GM23248 (cell line): Measurements from ENCODE around the gene WWOX. TPM values are rescaled to one million over a fixed set of nuclear protein-coding genes. Genes with fewer than 3 reads are reported as not detected.

ENCODE experiments used
- DNase-seq: peaks from one replicate; pipeline ENCODE4 v3.0.0-alpha.2; 2015
- H2AFZ ChIP-seq: fragments of 200-600 bp; sonication (generic); 2 replicates; pipeline ENCODE4 v1.6.1; 2016; ENCODE audit warnings: antibody characterized with exemption
- H3F3A ChIP-seq: fragments of 200-600 bp; sonication (generic); 2 replicates; pipeline ENCODE4 v1.6.1; 2016; ENCODE audit warnings: mild to moderate bottlenecking, antibody characterized with exemption, mixed run types; ENCODE audit not compliant: insufficient read depth
- H3K27ac ChIP-seq: fragments of 200-600 bp; sonication (generic); 2 replicates; pipeline ENCODE4 v1.5.1; 2016; ENCODE audit warnings: mild to moderate bottlenecking
- H3K27me3 ChIP-seq: fragments of 200-600 bp; sonication (generic); replicated peaks from 2 replicates; pipeline ENCODE4 v1.6.1; 2016; ENCODE audit warnings: mild to moderate bottlenecking; ENCODE audit not compliant: insufficient read depth
- H3K36me3 ChIP-seq: fragments of 200-600 bp; sonication (generic); 2 replicates; pipeline ENCODE4 v1.6.1; 2016; ENCODE audit warnings: low read depth, mild to moderate bottlenecking
- H3K4me1 ChIP-seq: fragments of 200-600 bp; sonication (generic); 2 replicates; pipeline ENCODE4 v1.6.1; 2016; ENCODE audit warnings: mild to moderate bottlenecking; ENCODE audit not compliant: insufficient read depth
- H3K4me2 ChIP-seq: fragments of 200-600 bp; sonication (generic); one replicate; pipeline ENCODE4 v1.6.1; 2016; ENCODE audit warnings: mild to moderate bottlenecking; ENCODE audit not compliant: unreplicated experiment
- H3K4me3 ChIP-seq: fragments of 200-600 bp; sonication (generic); 2 replicates; pipeline ENCODE4 v1.5.1; 2016; ENCODE audit warnings: mild to moderate bottlenecking
- H3K79me2 ChIP-seq: fragments of 200-600 bp; sonication (generic); 2 replicates; pipeline ENCODE4 v1.6.1; 2016; ENCODE audit warnings: mild to moderate bottlenecking; ENCODE audit not compliant: insufficient read depth
- H3K9ac ChIP-seq: fragments of 200-600 bp; sonication (generic); 2 replicates; pipeline ENCODE4 v1.6.1; 2016; ENCODE audit warnings: mild to moderate bottlenecking
- H3K9me2 ChIP-seq: fragments of 200-600 bp; sonication (generic); 2 replicates; pipeline ENCODE4 v1.6.1; 2016; ENCODE audit warnings: mixed run types, mild to moderate bottlenecking, moderate library complexity; ENCODE audit not compliant: insufficient read depth
- H3K9me3 ChIP-seq: fragments of 200-600 bp; sonication (generic); one replicate; pipeline ENCODE4 v1.6.1; 2017; ENCODE audit warnings: low read depth
- H4K20me1 ChIP-seq: fragments of 200-600 bp; sonication (generic); 2 replicates; pipeline ENCODE4 v1.6.0; 2016; ENCODE audit not compliant: insufficient read depth
- EZH2 ChIP-seq: fragments of 200-600 bp; sonication (generic); IDR thresholded peaks from 2 replicates; pipeline ENCODE4 v1.6.1; 2018; ENCODE audit warnings: antibody characterized with exemption, mild to moderate bottlenecking; ENCODE audit not compliant: insufficient read depth, poor library complexity, severe bottlenecking
- EZH2phosphoT487 ChIP-seq: fragments of 200-600 bp; sonication (generic); IDR thresholded peaks from 2 replicates; pipeline ENCODE4 v1.6.1; 2018; ENCODE audit warnings: antibody characterized with exemption, moderate library complexity, mild to moderate bottlenecking, low read depth; ENCODE audit not compliant: insufficient read depth
- WGBS, 2 experiments: methylation state at CpG; one replicate each; pipeline ENCODE4 v1.1.6; 2015 to 2017; ENCODE audit warnings: low lambda C conversion rate in 2 of 2, low coverage in 1 of 2; ENCODE audit errors: missing lambda C conversion rate in 2 of 2; 5-methylcytosine and 5-hydroxymethylcytosine counted together
- in situ Hi-C: fragments of 300-500 bp; cut with MboI; formaldehyde crosslinking; loops from 2 replicates; pipeline ENCODE4 v1.15.0; 2020
- polyA plus RNA-seq: library from polyadenylated mRNA; unstranded; fragments of >200 nt; fragmentation: Nextera tagmentation; extraction: Ambion mirVana; gene quantifications from 2 replicates; pipeline ENCODE4 v1.2.1, GENCODE V29; 2016
- total RNA-seq: library from RNA; depleted of rRNA; stranded (reverse); fragments of >200 nt; shearing (Covaris generic); gene quantifications from 2 replicates; pipeline ENCODE4 v1.2.3, GENCODE V29; 2014

Gene WWOX
- total and polyA plus RNA-seq, 2 experiments from 2014 or later: 4.5 to 6.6 TPM

DNA sequence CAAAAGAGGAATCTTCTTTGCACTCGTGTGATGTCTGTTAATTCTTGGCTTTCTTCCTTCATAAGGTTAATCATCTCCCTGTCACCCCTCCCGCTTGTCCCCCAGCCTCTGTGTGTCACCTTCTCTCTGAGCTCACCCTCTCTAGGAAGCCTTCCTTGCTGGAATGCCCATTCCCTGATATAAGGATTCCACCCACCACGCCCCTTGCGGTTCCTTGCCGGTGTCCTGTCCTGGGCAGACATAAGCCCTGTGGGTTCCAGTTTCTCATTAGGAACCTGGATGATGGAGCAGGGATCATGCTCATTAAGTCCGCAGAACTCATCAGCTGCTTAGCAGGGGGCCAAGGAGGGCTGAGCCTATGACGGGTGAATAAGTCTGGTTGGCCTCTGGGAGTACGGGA, 941.8 kb downstream of the WWOX start:
- no peaks in the 10 kb centered on the region for H3K36me3 ChIP-seq
- WGBS, 2 experiments: 57 to 61% methylated on average over 8 of the region's 8 CpGs
- no peaks in the 10 kb centered on the region for H4K20me1 ChIP-seq

GRCh38 chr16:79042141-79042540, 942.7 kb downstream of the WWOX start:
- Histone ChIP-seq H3K27me3 (no peaks in the 10 kb centered on the region), H3K4me1 (no peaks in the 10 kb centered on the region), H3K36me3 (no peaks in the 10 kb centered on the region), H3K79me2 (no peaks in the 10 kb centered on the region), H3K9me3 (no peaks in the 10 kb centered on the region), H3K4me3 (no peak overlapping the region), H4K20me1 (no peaks in the 10 kb centered on the region), H3K9ac (no peak overlapping the region), H3K9me2 (no peaks in the 10 kb centered on the region), H3F3A (no peaks in the 10 kb centered on the region), H2AFZ (no peak overlapping the region), H3K27ac (no peak overlapping the region), H3K4me2 (no peak overlapping the region)
- TF ChIP-seq EZH2 (no peak), EZH2phosphoT487 (no peak)
- 29 to 38% methylated on average over 2 of the region's 2 CpGs for WGBS, 2 experiments
- no peak for DNase-seq
- in situ Hi-C loops: no loop called here

More for the DNA sequence above, 941.8 kb downstream of the WWOX start:
- Histone ChIP-seq H3K9me2 (no peaks in the 10 kb centered on the region), H3K9me3 (no peaks in the 10 kb centered on the region), H3K27me3 (no peaks in the 10 kb centered on the region), H3K27ac (no peak overlapping the region), H3K4me3 (no peak overlapping the region), H3K79me2 (no peaks in the 10 kb centered on the region), H3K9ac (no peak overlapping the region), H3K4me1 (no peaks in the 10 kb centered on the region), H2AFZ (no peak overlapping the region), H3K4me2 (no peak overlapping the region), H3F3A (no peaks in the 10 kb centered on the region)
- DNase-seq: no peak
- TF ChIP-seq EZH2phosphoT487 (no peak), EZH2 (no peak)
- in situ Hi-C loops: no loop called here

DNA sequence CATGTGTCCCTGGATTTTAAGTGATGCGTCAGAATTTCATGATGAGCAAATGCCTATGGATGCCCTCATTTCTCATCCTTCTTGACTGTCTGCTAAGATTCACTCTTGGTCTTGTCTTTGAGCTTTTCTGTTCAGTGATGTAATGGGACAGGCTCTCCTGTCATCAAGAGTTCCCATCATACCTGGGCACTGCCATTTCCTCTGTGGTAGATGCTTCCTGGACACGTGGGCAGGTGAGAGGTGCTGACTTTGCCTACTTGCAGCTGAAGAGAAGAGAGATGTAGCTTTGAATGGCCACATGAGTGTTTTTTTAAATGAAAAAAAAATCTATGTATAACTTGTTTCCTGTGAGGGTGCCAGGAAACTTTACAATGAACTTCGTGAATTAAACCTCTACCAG, 943.4 kb downstream of the WWOX start:
- no peak overlapping the region for H3K9ac ChIP-seq
- H3K79me2 ChIP-seq: no peaks in the 10 kb centered on the region
- no peaks in the 10 kb centered on the region for H3K4me1 ChIP-seq
- H4K20me1 ChIP-seq: no peaks in the 10 kb centered on the region
- TF ChIP-seq EZH2phosphoT487: no peak
- no peak for TF ChIP-seq EZH2
- H3K4me2 ChIP-seq: no peak overlapping the region
- no peaks in the 10 kb centered on the region for H3K9me2 ChIP-seq
- H2AFZ ChIP-seq: no peak overlapping the region
- H3F3A ChIP-seq: no peaks in the 10 kb centered on the region
- WGBS, 2 experiments: 22 to 30% methylated on average over 3 of the region's 3 CpGs
- in situ Hi-C loops: no loop called here
- no peaks in the 10 kb centered on the region for H3K36me3 ChIP-seq
- H3K27ac ChIP-seq: no peak overlapping the region
- no peaks in the 10 kb centered on the region for H3K9me3 ChIP-seq
- DNase-seq: no peak
- H3K27me3 ChIP-seq: no peaks in the 10 kb centered on the region
- no peak overlapping the region for H3K4me3 ChIP-seq

- no peaks in the 10 kb centered on the region for H3K27me3 ChIP-seq
- H3K9me2 ChIP-seq: no peaks in the 10 kb centered on the region
- no peak overlapping the region for H3K4me3 ChIP-seq
- H3K4me1 ChIP-seq: no peaks in the 10 kb centered on the region
- H3K79me2 ChIP-seq: no peaks in the 10 kb centered on the region
- H2AFZ ChIP-seq: no peak overlapping the region
- H3K27ac ChIP-seq: no peak overlapping the region
- in situ Hi-C loops: no loop called here
- H3K9me3 ChIP-seq: no peaks in the 10 kb centered on the region
- WGBS, 2 experiments: 0 to 10% methylated on average over 2 of the region's 2 CpGs
- TF ChIP-seq EZH2 (no peak), EZH2phosphoT487 (no peak)
- no peak for DNase-seq
- no peaks in the 10 kb centered on the region for H3F3A ChIP-seq
- H3K4me2 ChIP-seq: no peak overlapping the region
- no peaks in the 10 kb centered on the region for H4K20me1 ChIP-seq
- no peaks in the 10 kb centered on the region for H3K36me3 ChIP-seq
- H3K9ac ChIP-seq: no peak overlapping the region
These were observed 945.7 kb downstream of the WWOX start for GRCh38 chr16:79045191-79045590.

DNA sequence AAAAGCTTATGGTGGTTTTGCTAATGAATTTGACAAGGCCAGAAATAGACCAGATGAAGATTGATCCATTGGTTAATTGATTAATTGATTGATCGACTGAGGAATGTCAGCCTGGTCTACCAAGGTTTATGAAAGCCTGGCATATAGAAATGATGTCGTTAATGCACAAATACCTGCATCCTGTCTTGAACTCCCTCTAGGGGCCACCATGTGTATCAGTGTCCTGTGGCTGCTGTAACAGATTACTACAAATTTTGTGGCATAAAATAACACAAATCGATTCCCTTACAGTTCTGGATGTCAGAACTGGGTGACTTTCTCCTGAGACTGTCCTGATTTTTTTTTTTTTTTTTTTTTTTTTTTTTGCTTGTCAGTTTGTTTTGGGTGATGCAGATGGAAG, 947.9 kb downstream of the WWOX start:
- Histone ChIP-seq H3K36me3 (no peaks in the 10 kb centered on the region), H3K9ac (no peak overlapping the region), H3K27ac (no peak overlapping the region), H4K20me1 (no peaks in the 10 kb centered on the region), H3F3A (no peaks in the 10 kb centered on the region), H3K27me3 (no peaks in the 10 kb centered on the region), H3K4me1 (no peaks in the 10 kb centered on the region), H3K9me3 (no peaks in the 10 kb centered on the region), H3K4me3 (no peak overlapping the region), H3K9me2 (no peaks in the 10 kb centered on the region), H2AFZ (no peak overlapping the region), H3K4me2 (no peak overlapping the region), H3K79me2 (no peaks in the 10 kb centered on the region)
- no peak for TF ChIP-seq EZH2
- no peak for TF ChIP-seq EZH2phosphoT487
- DNase-seq: no peak
- in situ Hi-C loops: no loop called here
- 15 to 17% methylated on average over 3 of the region's 3 CpGs for WGBS, 2 experiments
